Muscle layer of duodenum (tissue), 2 donors: ENCODE data around the gene PATE3.

Experiments used
- H3K27ac ChIP-seq: one replicate; pipeline ENCODE4 v1.7.0; 2013; ENCODE audit warnings: mild to moderate bottlenecking, low read length
- H3K27me3 ChIP-seq: one replicate; pipeline ENCODE4 v1.7.0; 2013; ENCODE audit warnings: low read depth, mild to moderate bottlenecking, control low read depth, low read length
- H3K36me3 ChIP-seq, 2 donors: one replicate each; pipeline ENCODE4 v1.7.0; 2013; ENCODE audit warnings: low read length in 2 of 2, control low read depth in 1 of 2, mild to moderate bottlenecking in 1 of 2; ENCODE audit not compliant: insufficient read depth in 2 of 2, control insufficient read depth in 1 of 2
- H3K4me1 ChIP-seq, 2 donors: one replicate each; pipeline ENCODE4 v1.7.0; 2013; ENCODE audit warnings: low read length in 2 of 2, mild to moderate bottlenecking in 2 of 2, control low read depth in 1 of 2, moderate library complexity in 1 of 2; ENCODE audit not compliant: insufficient read depth in 2 of 2, control insufficient read depth in 1 of 2
- H3K4me3 ChIP-seq, 2 donors: one replicate each; pipeline ENCODE4 v1.7.0; 2013; ENCODE audit warnings: low read length in 2 of 2, low read depth in 1 of 2, mild to moderate bottlenecking in 1 of 2
- H3K9me3 ChIP-seq, 2 donors: one replicate each; pipeline ENCODE4 v1.7.0; 2013; ENCODE audit warnings: low read length in 2 of 2, control low read depth in 1 of 2, mild to moderate bottlenecking in 1 of 2; ENCODE audit not compliant: control insufficient read depth in 1 of 2
- donor health status: healthy.

Gene PATE3

GRCh38 chr11:125772834-125773505 is 15.0 kb upstream of the PATE3 start:
- no peak overlapping the region for H3K4me3 ChIP-seq
- no peaks in the 10 kb centered on the region for H3K27me3 ChIP-seq
- no peaks in the 10 kb centered on the region for H3K4me1 ChIP-seq
- H3K36me3 ChIP-seq, result no peaks in the 10 kb centered on the region
- no peaks in the 10 kb centered on the region for H3K9me3 ChIP-seq
- H3K27ac ChIP-seq, result no peak overlapping the region

- H3K4me1 ChIP-seq, result no peaks in the 10 kb centered on the region
- no peaks in the 10 kb centered on the region for H3K9me3 ChIP-seq
- no peaks in the 10 kb centered on the region for H3K36me3 ChIP-seq
- no peak overlapping the region for H3K4me3 ChIP-seq
- no peak overlapping the region for H3K27ac ChIP-seq
- no peaks in the 10 kb centered on the region for H3K27me3 ChIP-seq
These were observed 14.4 kb upstream of the PATE3 start for GRCh38 chr11:125773516-125773915.

- no peaks in the 10 kb centered on the region for H3K4me1 ChIP-seq
- H3K36me3 ChIP-seq, result no peaks in the 10 kb centered on the region
- no peaks in the 10 kb centered on the region for H3K9me3 ChIP-seq
- H3K4me3 ChIP-seq, result no peak overlapping the region
- H3K27me3 ChIP-seq, result no peaks in the 10 kb centered on the region
- H3K27ac ChIP-seq, result no peak overlapping the region
These were observed 10.6 kb upstream of the PATE3 start for GRCh38 chr11:125777309-125777708.

GRCh38 chr11:125778728-125779127 is 9.2 kb upstream of the PATE3 start, which contains the start of gene PATE2:
Gene PATE2, minus strand, starts transcription at chr11:125778828. Its CDS starts 55 bp downstream, at chr11:125778773.
- Histone ChIP-seq H3K4me3 (no peak within 1 kb of the TSS), H3K27me3 (no peaks in the 10 kb centered on the region), H3K36me3 (no peaks in the 10 kb centered on the region), H3K9me3 (no peaks in the 10 kb centered on the region), H3K27ac (no peak within 1 kb of the TSS), H3K4me1 (no peaks in the 10 kb centered on the region)

GRCh38 chr11:125784678-125785077 is 3.2 kb upstream of the PATE3 start:
- no peaks in the 10 kb centered on the region for H3K4me1 ChIP-seq
- no peaks in the 10 kb centered on the region for H3K9me3 ChIP-seq
- H3K27ac ChIP-seq, result no peak overlapping the region
- no peaks in the 10 kb centered on the region for H3K36me3 ChIP-seq
- H3K27me3 ChIP-seq, result no peaks in the 10 kb centered on the region
- no peak overlapping the region for H3K4me3 ChIP-seq

- no peaks in the 10 kb centered on the region for H3K4me1 ChIP-seq
- H3K4me3 ChIP-seq, result no peak overlapping the region
- H3K36me3 ChIP-seq, result no peaks in the 10 kb centered on the region
- H3K27me3 ChIP-seq, result no peaks in the 10 kb centered on the region
- no peak overlapping the region for H3K27ac ChIP-seq
- H3K9me3 ChIP-seq, result peaks cover 0 to 32% of the 10 kb centered on the region in 2 donors
These were observed 2.9 kb downstream of the PATE3 start for GRCh38 chr11:125790825-125791224.

- Histone ChIP-seq H3K36me3 (no peaks in the 10 kb centered on the region), H3K9me3 (peaks cover 0 to 56% of the 10 kb centered on the region in 2 donors), H3K4me1 (no peaks in the 10 kb centered on the region), H3K27me3 (no peaks in the 10 kb centered on the region), H3K4me3 (no peak overlapping the region), H3K27ac (no peak overlapping the region)
These were observed 9.7 kb downstream of the PATE3 start for GRCh38 chr11:125797641-125798040.

- Histone ChIP-seq H3K36me3 (no peaks in the 10 kb centered on the region), H3K4me1 (no peaks in the 10 kb centered on the region), H3K4me3 (no peak overlapping the region), H3K27me3 (no peaks in the 10 kb centered on the region), H3K27ac (no peak overlapping the region), H3K9me3 (peaks cover 0 to 56% of the 10 kb centered on the region in 2 donors)
These were observed 11.9 kb downstream of the PATE3 start for GRCh38 chr11:125799808-125800207.

- H3K4me1 ChIP-seq, result no peaks in the 10 kb centered on the region
- no peaks in the 10 kb centered on the region for H3K36me3 ChIP-seq
- peaks cover 0 to 41% of the 10 kb centered on the region in 2 donors for H3K9me3 ChIP-seq
These were observed 14.5 kb downstream of the PATE3 start for GRCh38 chr11:125802387-125802786.

GRCh38 chr11:125807909-125808308 is 20.0 kb downstream of the PATE3 start:
- Histone ChIP-seq H3K27me3 (no peaks in the 10 kb centered on the region), H3K9me3 (peaks cover 0 to 26% of the 10 kb centered on the region in 2 donors), H3K4me1 (no peaks in the 10 kb centered on the region), H3K4me3 (no peak overlapping the region), H3K27ac (no peak overlapping the region), H3K36me3 (no peaks in the 10 kb centered on the region)

More at GRCh38 chr11:125802387-125802786, 14.5 kb downstream of the PATE3 start:
- Histone ChIP-seq H3K27ac (no peak overlapping the region), H3K27me3 (no peaks in the 10 kb centered on the region), H3K4me3 (no peak overlapping the region)

GRCh38 chr11:125833016-125833415 is 45.1 kb downstream of the PATE3 start, which contains the start of gene PATE4:
Gene PATE4, plus strand, starts transcription at chr11:125833316. Its CDS starts 44 bp downstream, at chr11:125833360.
- H3K4me3 ChIP-seq, result no peak within 1 kb of the TSS
- no peaks in the 10 kb centered on the region for H3K27me3 ChIP-seq
- H3K27ac ChIP-seq, result no peak within 1 kb of the TSS
- peaks cover 0 to 12% of the 10 kb centered on the region in 2 donors for H3K9me3 ChIP-seq
- no peaks in the 10 kb centered on the region for H3K4me1 ChIP-seq
- no peaks in the 10 kb centered on the region for H3K36me3 ChIP-seq

- H3K27ac ChIP-seq, result no peak overlapping the region
- peaks cover 0 to 11% of the 10 kb centered on the region in 2 donors for H3K9me3 ChIP-seq
- H3K4me1 ChIP-seq, result no peaks in the 10 kb centered on the region
- H3K4me3 ChIP-seq, result no peak overlapping the region
- no peaks in the 10 kb centered on the region for H3K36me3 ChIP-seq
- no peaks in the 10 kb centered on the region for H3K27me3 ChIP-seq
These were observed 47.8 kb downstream of the PATE3 start for GRCh38 chr11:125835748-125836147.
